Thyroid gland (tissue), 4 donors: Measurements from ENCODE around the gene HSPA1A.

Experiments
- CTCF ChIP-seq, 6 experiments: fragments of 200-600 bp in 3 of 6; fragments of 450-650 bp in 3 of 6; sonication (generic) in 3 of 6; IDR thresholded peaks; one replicate each; pipeline ENCODE4 v1.5.1; 2016 to 2019; ENCODE audit warnings: antibody characterized with exemption in 6 of 6, mild to moderate bottlenecking in 2 of 6, inconsistent platforms in 1 of 6, moderate library complexity in 1 of 6
- POLR2A ChIP-seq, 2 donors: fragments of 450-650 bp; IDR thresholded peaks; one replicate each; pipeline ENCODE4 v1.6.1; 2017; ENCODE audit warnings: antibody characterized with exemption in 2 of 2, mild to moderate bottlenecking in 2 of 2, moderate library complexity in 1 of 2

- TF ChIP-seq CTCF (IDR thresholded peaks at IDR 0.05) = no peak
- peak in 1 of 2 donors; percentile 37 for TF ChIP-seq POLR2A (IDR thresholded peaks at IDR 0.05)
These were observed 20.7 kb downstream of the HSPA1A start for GRCh38 chr6:31836047-31836473.
